Smooth muscle cell (in vitro differentiated cells): Measurements from ENCODE around the gene EFCAB6. TPM values are rescaled to one million over a fixed set of nuclear protein-coding genes. Genes with fewer than 3 reads are reported as not detected.

Source experiments
- DNase-seq: peaks from one replicate; lab custom pipeline; 2025; ENCODE audit not compliant: unreplicated experiment; lab: John Stamatoyannopoulos, UW
- H2AFZ ChIP-seq: fragments of 200-600 bp; sonication (generic); 2 replicates; pipeline ENCODE4 v1.6.0; 2016; ENCODE audit warnings: antibody characterized with exemption, low read depth, mild to moderate bottlenecking
- H3F3A ChIP-seq: fragments of 200-600 bp; sonication (generic); 2 replicates; pipeline ENCODE4 v1.6.0; 2017; ENCODE audit warnings: antibody characterized with exemption, low read depth
- H3K27ac ChIP-seq: fragments of 200-600 bp; sonication (generic); 2 replicates; pipeline ENCODE4 v1.5.1; 2016; ENCODE audit warnings: low read depth, mild to moderate bottlenecking
- H3K27me3 ChIP-seq: fragments of 200-600 bp; sonication (generic); 2 replicates; pipeline ENCODE4 v1.6.1; 2016; ENCODE audit warnings: low read depth, mild to moderate bottlenecking
- H3K36me3 ChIP-seq: fragments of 200-600 bp; sonication (generic); 2 replicates; pipeline ENCODE4 v1.5.1; 2016; ENCODE audit warnings: low read depth
- H3K4me1 ChIP-seq: fragments of 200-600 bp; sonication (generic); 2 replicates; pipeline ENCODE4 v1.5.1; 2016; ENCODE audit warnings: low read depth
- H3K4me2 ChIP-seq: fragments of 200-600 bp; sonication (generic); 2 replicates; pipeline ENCODE4 v1.6.0; 2016; ENCODE audit warnings: mild to moderate bottlenecking
- H3K4me3 ChIP-seq: fragments of 200-600 bp; sonication (generic); 2 replicates; pipeline ENCODE4 v1.5.1; 2016; ENCODE audit warnings: mild to moderate bottlenecking
- H3K79me2 ChIP-seq: fragments of 200-600 bp; sonication (generic); 2 replicates; pipeline ENCODE4 v1.6.0; 2016; ENCODE audit warnings: low read depth, mild to moderate bottlenecking
- H3K9ac ChIP-seq: fragments of 200-600 bp; sonication (generic); 2 replicates; pipeline ENCODE4 v1.6.0; 2016; ENCODE audit warnings: low read depth
- H3K9me3 ChIP-seq: fragments of 200-600 bp; sonication (generic); replicated peaks from 2 replicates; pipeline ENCODE4 v1.5.1; 2016; ENCODE audit warnings: low read depth
- H4K20me1 ChIP-seq: fragments of 200-600 bp; sonication (generic); 2 replicates; pipeline ENCODE4 v1.6.0; 2016; ENCODE audit warnings: low read depth
- WGBS: methylation state at CpG from one replicate; pipeline ENCODE4 v1.1.7; 2016; ENCODE audit warnings: low lambda C conversion rate; 5-methylcytosine and 5-hydroxymethylcytosine counted together
- polyA plus RNA-seq: library from polyadenylated mRNA; unstranded; fragments of >200 nt; fragmentation: Nextera tagmentation; extraction: Ambion mirVana; gene quantifications from 2 replicates; pipeline ENCODE4 v1.2.1, GENCODE V29; 2016
- total RNA-seq: library from RNA; depleted of rRNA; stranded (reverse); fragments of >200 nt; gene quantifications from 2 replicates; pipeline ENCODE4 v1.2.3, GENCODE V29; 2014
- TF ChIP-seq, protein P1 (sequence below): fragments of 200-600 bp; sonication (generic); IDR thresholded peaks from 2 replicates; pipeline ENCODE4 v1.5.1; 2017; ENCODE audit warnings: borderline replicate concordance, mild to moderate bottlenecking, antibody characterized with exemption; ENCODE audit not compliant: insufficient read depth, poor library complexity, severe bottlenecking

EFCAB6 gene
- total and polyA plus RNA-seq, 2 experiments from 2014 or later: 0.80 to 2.9 TPM

DNA sequence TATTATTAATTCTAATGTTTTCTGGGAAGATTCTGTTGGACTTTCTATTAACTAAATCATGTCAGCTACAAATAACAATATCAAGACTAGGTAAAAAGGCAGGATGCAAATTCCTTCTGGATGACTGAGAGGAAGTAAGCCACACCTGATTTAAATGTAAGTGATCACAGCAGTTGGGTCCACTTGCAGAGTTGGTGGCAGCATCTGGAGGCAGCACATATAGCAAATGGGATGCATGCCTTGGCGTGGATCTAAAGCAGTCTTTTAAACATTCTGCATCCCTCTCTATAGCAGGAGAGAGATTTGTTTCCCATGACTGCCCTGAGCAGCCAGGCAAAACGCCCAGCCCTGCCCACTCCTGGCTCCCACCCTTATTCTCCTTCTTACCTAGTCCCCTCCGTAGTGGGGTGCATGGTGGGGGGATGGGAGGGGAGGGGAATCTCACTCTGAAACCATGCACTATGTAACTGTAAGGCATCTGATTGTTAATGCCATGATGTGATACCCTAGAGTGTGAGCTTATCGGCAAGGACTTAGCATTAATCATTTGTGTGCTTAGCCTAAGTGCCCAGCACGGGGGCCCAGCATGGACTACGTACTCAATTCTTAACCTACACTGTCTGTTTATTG, 130.3 kb downstream of the EFCAB6 start:
- H3K27me3 ChIP-seq: no peaks in the 10 kb centered on the region
- WGBS: 69% methylated on average over 6 of the region's 6 CpGs
- no peak overlapping the region for H3K4me2 ChIP-seq
- H3F3A ChIP-seq: no peaks in the 10 kb centered on the region
- TF ChIP-seq, protein P1, sequence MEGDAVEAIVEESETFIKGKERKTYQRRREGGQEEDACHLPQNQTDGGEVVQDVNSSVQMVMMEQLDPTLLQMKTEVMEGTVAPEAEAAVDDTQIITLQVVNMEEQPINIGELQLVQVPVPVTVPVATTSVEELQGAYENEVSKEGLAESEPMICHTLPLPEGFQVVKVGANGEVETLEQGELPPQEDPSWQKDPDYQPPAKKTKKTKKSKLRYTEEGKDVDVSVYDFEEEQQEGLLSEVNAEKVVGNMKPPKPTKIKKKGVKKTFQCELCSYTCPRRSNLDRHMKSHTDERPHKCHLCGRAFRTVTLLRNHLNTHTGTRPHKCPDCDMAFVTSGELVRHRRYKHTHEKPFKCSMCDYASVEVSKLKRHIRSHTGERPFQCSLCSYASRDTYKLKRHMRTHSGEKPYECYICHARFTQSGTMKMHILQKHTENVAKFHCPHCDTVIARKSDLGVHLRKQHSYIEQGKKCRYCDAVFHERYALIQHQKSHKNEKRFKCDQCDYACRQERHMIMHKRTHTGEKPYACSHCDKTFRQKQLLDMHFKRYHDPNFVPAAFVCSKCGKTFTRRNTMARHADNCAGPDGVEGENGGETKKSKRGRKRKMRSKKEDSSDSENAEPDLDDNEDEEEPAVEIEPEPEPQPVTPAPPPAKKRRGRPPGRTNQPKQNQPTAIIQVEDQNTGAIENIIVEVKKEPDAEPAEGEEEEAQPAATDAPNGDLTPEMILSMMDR: no peak
- DNase-seq: no peak
- no peaks in the 10 kb centered on the region for H3K79me2 ChIP-seq
- H3K4me3 ChIP-seq: no peak overlapping the region
- H3K36me3 ChIP-seq: no peaks in the 10 kb centered on the region
- no peaks in the 10 kb centered on the region for H3K9me3 ChIP-seq
- no peaks in the 10 kb centered on the region for H4K20me1 ChIP-seq
- no peak overlapping the region for H2AFZ ChIP-seq
- no peaks in the 10 kb centered on the region for H3K4me1 ChIP-seq
- no peak overlapping the region for H3K9ac ChIP-seq
- H3K27ac ChIP-seq: no peak overlapping the region

DNA sequence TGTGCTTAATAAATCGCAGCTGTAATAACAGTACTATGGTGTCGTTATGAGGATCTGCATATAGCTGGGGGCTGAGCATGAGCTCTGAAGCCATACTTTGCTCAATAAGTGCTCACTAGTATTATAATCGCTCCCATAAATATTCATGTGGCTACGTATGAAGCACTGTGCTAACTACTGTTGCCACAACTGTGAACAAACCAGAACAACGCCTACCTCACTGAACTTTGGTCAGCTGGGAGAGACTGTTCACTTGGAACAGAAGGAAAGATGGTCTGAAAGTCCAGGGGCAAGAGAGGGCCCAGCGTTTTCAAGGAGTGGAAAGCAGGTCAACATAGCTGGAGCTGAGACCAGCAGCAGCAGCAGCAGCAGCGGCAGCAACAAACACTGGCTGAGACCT, 141.6 kb downstream of the EFCAB6 start:
- Histone ChIP-seq H3K79me2 (no peaks in the 10 kb centered on the region), H3K27me3 (no peaks in the 10 kb centered on the region), H3K9me3 (no peaks in the 10 kb centered on the region), H3K4me2 (no peak overlapping the region), H3K4me3 (no peak overlapping the region), H3K27ac (no peak overlapping the region), H3K36me3 (no peaks in the 10 kb centered on the region), H3K9ac (no peak overlapping the region), H3K4me1 (no peaks in the 10 kb centered on the region), H3F3A (no peaks in the 10 kb centered on the region), H4K20me1 (no peaks in the 10 kb centered on the region), H2AFZ (no peak overlapping the region)
- DNase-seq: no peak
- WGBS: 76% methylated on average over 7 of the region's 7 CpGs
- TF ChIP-seq, protein P1: no peak

DNA sequence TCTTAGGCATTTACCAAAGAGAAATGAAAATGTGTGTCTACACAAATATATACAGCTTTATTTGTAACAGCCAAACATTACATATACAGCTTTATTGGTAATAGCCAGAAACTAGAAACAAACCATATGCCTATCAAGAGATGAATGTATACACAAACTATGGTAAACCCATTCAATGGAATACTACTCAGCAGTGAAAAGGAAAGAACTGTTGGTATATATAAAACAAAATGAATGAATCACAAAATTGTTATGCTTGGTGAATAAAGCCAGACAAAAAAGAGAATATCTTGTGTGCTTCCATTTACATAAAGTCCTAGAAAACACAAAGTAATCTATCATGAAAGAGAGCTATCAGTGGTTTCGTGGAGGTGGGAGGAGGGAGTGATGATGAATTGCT, 142.9 kb downstream of the EFCAB6 start:
- no peak for DNase-seq
- no peaks in the 10 kb centered on the region for H3K4me1 ChIP-seq
- no peaks in the 10 kb centered on the region for H3K27me3 ChIP-seq
- TF ChIP-seq, protein P1: no peak
- H3K9me3 ChIP-seq: no peaks in the 10 kb centered on the region
- 100% methylated on average over 1 of the region's 1 CpG for WGBS
- no peaks in the 10 kb centered on the region for H3K36me3 ChIP-seq
- no peak overlapping the region for H3K27ac ChIP-seq
- H3F3A ChIP-seq: no peaks in the 10 kb centered on the region
- no peak overlapping the region for H2AFZ ChIP-seq
- no peak overlapping the region for H3K4me2 ChIP-seq
- H4K20me1 ChIP-seq: no peaks in the 10 kb centered on the region
- no peaks in the 10 kb centered on the region for H3K79me2 ChIP-seq
- H3K4me3 ChIP-seq: no peak overlapping the region
- no peak overlapping the region for H3K9ac ChIP-seq

DNA sequence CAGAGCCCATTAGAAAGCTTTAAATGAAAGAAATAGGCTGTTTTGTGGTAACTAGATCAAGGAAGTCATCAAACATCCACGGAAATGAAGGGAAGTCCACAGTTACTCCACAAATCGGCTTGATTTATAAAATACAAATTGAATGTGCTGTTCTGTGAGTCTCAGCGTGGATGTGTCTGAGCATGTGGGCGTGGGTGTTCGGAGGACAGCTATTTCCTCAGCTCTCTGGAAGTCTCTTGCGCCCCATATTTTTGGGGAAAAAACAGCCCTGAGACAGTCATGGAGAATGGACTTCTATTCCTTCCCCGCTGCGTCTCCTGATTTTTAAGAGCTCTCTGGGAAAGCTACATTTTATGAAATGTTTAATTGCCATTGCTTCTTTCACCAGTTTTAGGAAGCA, 144.4 kb downstream of the EFCAB6 start:
- no peak overlapping the region for H3K9ac ChIP-seq
- no peak overlapping the region for H3K4me3 ChIP-seq
- no peaks in the 10 kb centered on the region for H3K9me3 ChIP-seq
- no peaks in the 10 kb centered on the region for H3K4me1 ChIP-seq
- no peaks in the 10 kb centered on the region for H4K20me1 ChIP-seq
- no peak overlapping the region for H3K4me2 ChIP-seq
- no peaks in the 10 kb centered on the region for H3K36me3 ChIP-seq
- no peaks in the 10 kb centered on the region for H3K79me2 ChIP-seq
- H3K27me3 ChIP-seq: no peaks in the 10 kb centered on the region
- TF ChIP-seq, protein P1: no peak
- no peak overlapping the region for H2AFZ ChIP-seq
- no peak overlapping the region for H3K27ac ChIP-seq
- DNase-seq: no peak
- WGBS: 87% methylated on average over 8 of the region's 8 CpGs
- H3F3A ChIP-seq: no peaks in the 10 kb centered on the region
